GM12878 (cell line): ENCODE data around the gene DUS2. TPM values are rescaled to one million over a fixed set of nuclear protein-coding genes. Genes with fewer than 3 reads are reported as not detected.
A peak's percentile ranks its signal among the peaks of the same experiment; 100 is the strongest.
"Not testable (repeated sequence)": the region's sequence is repeated elsewhere in the genome, so short reads cannot be mapped to it uniquely, and the experiment has no call there.

Experiments
- ATAC-seq: fragments of 200-7000 bp; cut with Tn5 transposase; 3 replicates; pipeline ENCODE4 v1.9.1; 2020; ENCODE audit warnings: mild to moderate bottlenecking, moderate library complexity
- BruUV-seq: library from RNA; stranded (reverse); fragments of 400-500 nt; replicated peaks from 2 replicates; lab custom pipeline; 2021; lab: Mats Ljungman, UMichigan
- CTCF ChIA-PET: fragments of 300-600 bp; sonication (Branson Sonifier 250); formaldehyde crosslinking; extraction: SDS; loops from one replicate; lab custom pipeline; 2021; ENCODE audit warnings: inconsistent platforms; lab: Yijun Ruan, JAX
- POLR2A ChIA-PET: fragments of 350-600 bp; formaldehyde crosslinking; extraction: SDS; loops from one replicate; lab custom pipeline; 2021; ENCODE audit warnings: inconsistent platforms; lab: Charles Lee
- RAD21 ChIA-PET: fragments of 300-600 bp; sonication (Branson Sonifier 250); formaldehyde crosslinking; loops from one replicate; lab custom pipeline; 2023; ENCODE audit warnings: antibody characterized with exemption; ENCODE audit not compliant: unreplicated experiment; lab: Charles Lee
- SMC1A ChIA-PET: fragments of 300-600 bp; sonication (Branson Sonifier 250); formaldehyde crosslinking; loops from one replicate; lab custom pipeline; 2023; ENCODE audit not compliant: unreplicated experiment, uncharacterized antibody; lab: Charles Lee
- DNase-seq: peaks from one replicate; pipeline ENCODE4 v3.0.0-alpha.2; 2011; ENCODE audit warnings: low read depth, low spot score
- FAIRE-seq: peaks from 3 replicates; lab custom pipeline; 2011; peaks lifted over from hg19 to GRCh38; lab: Jason Lieb, UNC
- H2AFZ ChIP-seq: 2 replicates; pipeline ENCODE4 v1.6.0; 2011; ENCODE audit warnings: low read depth, low read length, control low read depth; ENCODE audit not compliant: control insufficient read depth
- H3K27ac ChIP-seq: 2 replicates; pipeline ENCODE4 v1.5.1; 2011; ENCODE audit warnings: control low read depth; ENCODE audit not compliant: control insufficient read depth, insufficient read depth
- H3K27me3 ChIP-seq, 2 experiments: replicated peaks in 1 of 2; 2 replicates each; pipeline versions ENCODE4 v1.6.0 to v1.6.1; 2011; ENCODE audit warnings: low read length in 1 of 2; ENCODE audit not compliant: control insufficient read depth in 2 of 2, insufficient read depth in 2 of 2
- H3K36me3 ChIP-seq, 2 experiments: 2 replicates each; pipeline ENCODE4 v1.5.1; 2011; ENCODE audit warnings: low read length in 1 of 2; ENCODE audit not compliant: control insufficient read depth in 2 of 2, insufficient read depth in 2 of 2
- H3K4me1 ChIP-seq: 2 replicates; pipeline ENCODE4 v1.6.1; 2011; ENCODE audit warnings: mild to moderate bottlenecking, low read length, moderate library complexity, mixed read lengths; ENCODE audit not compliant: control insufficient read depth, insufficient read depth
- H3K4me2 ChIP-seq: 2 replicates; pipeline ENCODE4 v1.6.0; 2011; ENCODE audit warnings: control low read depth; ENCODE audit not compliant: control insufficient read depth, insufficient read depth
- H3K4me3 ChIP-seq: fragments of 200-600 bp; sonication (generic); 2 replicates; pipeline ENCODE4 v1.5.1; 2016
- H3K79me2 ChIP-seq: 2 replicates; pipeline ENCODE4 v1.6.0; 2011; ENCODE audit warnings: low read length; ENCODE audit not compliant: control insufficient read depth, insufficient read depth
- H3K9ac ChIP-seq: 2 replicates; pipeline ENCODE4 v1.8.0; 2011; ENCODE audit warnings: low read length, control low read depth, mixed read lengths; ENCODE audit not compliant: control insufficient read depth, insufficient read depth
- H3K9me3 ChIP-seq: replicated peaks from 3 replicates; pipeline ENCODE4 v1.5.1; 2011; ENCODE audit warnings: mild to moderate bottlenecking, low read length; ENCODE audit not compliant: control insufficient read depth, insufficient read depth
- H4K20me1 ChIP-seq: 2 replicates; pipeline ENCODE4 v1.6.0; 2011; ENCODE audit not compliant: control insufficient read depth, insufficient read depth
- FOS ChIP-seq: IDR thresholded peaks from 3 replicates; pipeline ENCODE4 v1.6.1; 2011; ENCODE audit warnings: borderline replicate concordance; ENCODE audit not compliant: insufficient read length; ENCODE audit errors: extremely low read depth
- MLLT1 ChIP-seq: fragments of 450-650 bp; IDR thresholded peaks from 2 replicates; pipeline ENCODE4 v1.6.1; 2016; ENCODE audit warnings: mild to moderate bottlenecking
- MTA2 ChIP-seq: fragments of 450-650 bp; IDR thresholded peaks from 2 replicates; pipeline ENCODE4 v1.6.1; 2016; ENCODE audit warnings: low read depth, mild to moderate bottlenecking, moderate library complexity
- PAX5 ChIP-seq: IDR thresholded peaks from 2 replicates; pipeline ENCODE4 v1.6.1; 2011; ENCODE audit warnings: low read depth, low read length, borderline replicate concordance
- RB1 ChIP-seq: fragments of 450-650 bp; formaldehyde crosslinking; IDR thresholded peaks from 2 replicates; pipeline ENCODE4 v1.6.1; 2017; ENCODE audit warnings: mild to moderate bottlenecking, borderline replicate concordance
- RBBP5 ChIP-seq: fragments of 200-600 bp; sonication (generic); conservative IDR thresholded peaks from 2 replicates; pipeline ENCODE4 v1.6.1; 2016
- SUZ12 ChIP-seq: fragments of 200-600 bp; sonication (generic); IDR thresholded peaks from one replicate; pipeline ENCODE4 v1.6.1; 2018; ENCODE audit warnings: antibody characterized with exemption, mild to moderate bottlenecking; ENCODE audit not compliant: unreplicated experiment
- TAF1 ChIP-seq: IDR thresholded peaks from 2 replicates; pipeline ENCODE4 v1.6.1; 2011; ENCODE audit warnings: mild to moderate bottlenecking, low read depth, low read length, borderline replicate concordance
- TARDBP ChIP-seq: IDR thresholded peaks from 2 replicates; pipeline ENCODE4 v1.6.1; 2016; ENCODE audit warnings: borderline replicate concordance
- TBL1XR1 ChIP-seq: IDR thresholded peaks from 2 replicates; pipeline ENCODE4 v1.6.1; 2012; ENCODE audit warnings: low read depth, low read length, improper control_type of control experiment
- WGBS: methylation state at CpG from one replicate; pipeline ENCODE4 v1.1.6; 2016; ENCODE audit warnings: low lambda C conversion rate; ENCODE audit not compliant: insufficient replicate concordance, insufficient coverage; ENCODE audit errors: missing lambda C conversion rate; 5-methylcytosine and 5-hydroxymethylcytosine counted together
- in situ Hi-C: fragments of 300-500 bp; cut with MboI; formaldehyde crosslinking; loops from 9 replicates; pipeline ENCODE4 v1.14.3; 2018; ENCODE audit warnings: mixed read lengths
- intact Hi-C: fragments of 100-400 bp; cut with micrococcal nuclease; formaldehyde crosslinking; loops from one replicate; pipeline ENCODE4 v1.14.2; 2022; ENCODE audit not compliant: unreplicated experiment
- polyA plus RNA-seq, 11 experiments: library from polyadenylated mRNA; depleted of rRNA in 4 of 11; unstranded in 6 of 11; stranded (reverse) in 5 of 11; fragments of >200 nt; fragmentation: Nextera tagmentation in 4 of 11; fragmentation: Illumina TruSeq in 1 of 11; extraction: Ambion mirVana in 4 of 11; extraction: Trizol in 1 of 11; gene quantifications; 1 replicate in 1 of 11; 2 replicates in 10 of 11; pipeline versions ENCODE4 v1.2.1 to v1.2.3, GENCODE V29; 2011 to 2016; ENCODE audit warnings: inconsistent platforms in 2 of 11, missing spikeins in 2 of 11, low read depth in 1 of 11
- total RNA-seq, 4 experiments: library from RNA; depleted of rRNA in 3 of 4; stranded (reverse); fragments of >200 nt in 3 of 4; fragmentation: Illumina TruSeq in 1 of 4; extraction: Trizol in 1 of 4; gene quantifications; 2 replicates each; pipeline versions ENCODE4 v1.2.1 to v1.2.3, GENCODE V29; 2013 to 2021
- TF ChIP-seq, protein P1 (sequence below): IDR thresholded peaks from 2 replicates; pipeline ENCODE4 v1.6.1; 2011; ENCODE audit warnings: borderline replicate concordance, low read depth, mild to moderate bottlenecking, moderate library complexity, low read length; ENCODE audit not compliant: insufficient read depth, poor library complexity, severe bottlenecking

DUS2 gene
- total and polyA plus RNA-seq, 10 of the 15 experiments (the other 5 are each of a cell fraction or from before 2014, with no cell fraction given): 4.8 to 32.3 (median 25.5) TPM

- Histone ChIP-seq H3K36me3 (no peaks in the 10 kb centered on the region), H3K79me2 (peaks cover 94% of the 10 kb centered on the region), H3K4me3 (no peak overlapping the region), H3K27me3 (no peaks in the 10 kb centered on the region), H3K9ac (no peak overlapping the region), H3K9me3 (no peaks in the 10 kb centered on the region), H3K4me1 (peaks cover 23% of the 10 kb centered on the region), H3K27ac (no peak overlapping the region), H3K4me2 (no peak overlapping the region), H4K20me1 (no peaks in the 10 kb centered on the region), H2AFZ (peak overlapping the region; percentile 23; the same call in 1 of the 2 replicates)
- ChIA-PET POLR2A (interaction anchor here (0.5 to 1.6 kb wide), 5 partner anchors 8 to 222 kb away, joined by 4 to 9 read pairs (median 4); no protein-coding TSS in a partner anchor), CTCF (interaction anchor here (0.9 to 7.6 kb wide), 10 partner anchors 8 to 173 kb away, joined by 3 to 72 read pairs (median 4); partner anchors contain the start of gene SLC7A6), SMC1A (interaction anchor here (0.9 to 4.8 kb wide), 7 partner anchors 15 to 139 kb away, joined by 3 to 45 read pairs (median 8); no protein-coding TSS in a partner anchor), RAD21 (interaction anchor here (0.7 to 4.8 kb wide), 5 partner anchors 15 to 138 kb away, joined by 3 to 24 read pairs (median 16); no protein-coding TSS in a partner anchor)
- intact Hi-C loops: no loop called here
- no TSS peak for BruUV-seq
- TF ChIP-seq RB1 (no peak), TBL1XR1 (no peak), MTA2 (no peak), FOS (no peak), TARDBP (no peak), MLLT1 (no peak), PAX5 (no peak), TAF1 (no peak), RBBP5 (no peak), SUZ12 (no peak)
- TF ChIP-seq, protein P1, sequence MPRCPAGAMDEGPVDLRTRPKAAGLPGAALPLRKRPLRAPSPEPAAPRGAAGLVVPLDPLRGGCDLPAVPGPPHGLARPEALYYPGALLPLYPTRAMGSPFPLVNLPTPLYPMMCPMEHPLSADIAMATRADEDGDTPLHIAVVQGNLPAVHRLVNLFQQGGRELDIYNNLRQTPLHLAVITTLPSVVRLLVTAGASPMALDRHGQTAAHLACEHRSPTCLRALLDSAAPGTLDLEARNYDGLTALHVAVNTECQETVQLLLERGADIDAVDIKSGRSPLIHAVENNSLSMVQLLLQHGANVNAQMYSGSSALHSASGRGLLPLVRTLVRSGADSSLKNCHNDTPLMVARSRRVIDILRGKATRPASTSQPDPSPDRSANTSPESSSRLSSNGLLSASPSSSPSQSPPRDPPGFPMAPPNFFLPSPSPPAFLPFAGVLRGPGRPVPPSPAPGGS: no peak
- ATAC-seq: peak; percentile 11; the same call in 1 of the 3 replicates
- FAIRE-seq: no peak
- WGBS: 100% methylated on average over 5 of the region's 5 CpGs
- no peak for DNase-seq
- in situ Hi-C loops: loop anchor here (5.0 kb wide), 1 partner anchor 136 kb away; no protein-coding TSS in a partner anchor
Observed at GRCh38 chr16:68091380-68092261, 68.5 kb downstream of the DUS2 start.

DNA sequence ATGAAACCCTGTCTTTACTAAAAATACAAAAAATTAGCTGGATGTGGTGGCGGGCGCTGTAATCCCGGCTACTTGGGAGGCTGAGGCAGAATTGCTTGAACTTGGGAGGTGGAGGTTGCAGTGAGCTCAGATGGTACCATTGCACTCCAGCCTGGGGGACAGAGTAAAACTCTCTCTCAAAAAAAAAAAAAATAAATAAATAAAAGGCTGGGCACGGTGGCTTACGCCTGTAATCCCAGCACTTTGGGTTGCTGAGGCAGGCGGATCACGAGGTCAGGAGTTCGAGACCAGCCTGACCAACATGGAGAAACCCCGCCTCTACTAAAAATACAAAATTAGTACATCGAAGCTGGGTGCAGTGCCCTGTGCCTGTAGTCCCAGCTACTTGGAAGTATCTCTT, 69.2 kb downstream of the DUS2 start:
- ChIA-PET SMC1A (interaction anchor here (0.8 to 4.8 kb wide), 9 partner anchors 16 to 183 kb away, joined by 3 to 45 read pairs (median 4); no protein-coding TSS in a partner anchor), CTCF (interaction anchor here (0.6 to 7.6 kb wide), 14 partner anchors 9 to 429 kb away, joined by 3 to 72 read pairs (median 4); partner anchors contain the start of gene SLC7A6), POLR2A (interaction anchor here (0.5 to 1.6 kb wide), 5 partner anchors 8 to 223 kb away, joined by 3 to 9 read pairs (median 4); no protein-coding TSS in a partner anchor), RAD21 (interaction anchor here (1.7 to 4.8 kb wide), 5 partner anchors 7 to 138 kb away, joined by 6 to 24 read pairs (median 16); partner anchors contain the start of gene NFATC3)
- H3K27ac ChIP-seq, H3K27me3 ChIP-seq, H3K4me2 ChIP-seq, DNase-seq, FAIRE-seq, H3K36me3 ChIP-seq, intact Hi-C loops, H4K20me1 ChIP-seq, H3K9ac ChIP-seq, ATAC-seq, BruUV-seq, H3K9me3 ChIP-seq, H3K4me3 ChIP-seq, H2AFZ ChIP-seq: not testable (repeated sequence)
- H3K4me1 ChIP-seq: peaks cover 23% of the 10 kb centered on the region
- WGBS: 95% methylated on average over 10 of the region's 10 CpGs
- in situ Hi-C loops: loop anchor here (5.0 kb wide), 1 partner anchor 135 kb away; no protein-coding TSS in a partner anchor
- H3K79me2 ChIP-seq: peaks cover 94% of the 10 kb centered on the region
